HCT116 (cell line): ENCODE data around the gene STXBP5L.

Experiments
- CEBPB ChIP-seq: IDR thresholded peaks from 2 replicates; pipeline ENCODE4 v1.6.1; 2012; ENCODE audit warnings: low read depth
- CTCF ChIP-seq, 3 experiments: fragments of 200-600 bp in 1 of 3; sonication (generic) in 1 of 3; IDR thresholded peaks in 2 of 3; conservative IDR thresholded peaks in 1 of 3; 2 replicates each; pipeline ENCODE4 v1.5.1; 2012 to 2017; ENCODE audit warnings: low read depth in 2 of 3, low read length in 2 of 3, antibody characterized with exemption in 1 of 3, borderline replicate concordance in 1 of 3, control low read depth in 1 of 3, mild to moderate bottlenecking in 1 of 3, mixed read lengths in 1 of 3, mixed run types in 1 of 3, moderate library complexity in 1 of 3; ENCODE audit not compliant: insufficient read depth in 1 of 3
- EZH2 ChIP-seq: fragments of 200-600 bp; sonication (generic); IDR thresholded peaks from 2 replicates; pipeline ENCODE4 v1.6.1; 2017; ENCODE audit warnings: antibody characterized with exemption, mixed run types
- JUND ChIP-seq: IDR thresholded peaks from 2 replicates; pipeline ENCODE4 v1.6.1; 2012
- POLR2A ChIP-seq: IDR thresholded peaks from 2 replicates; pipeline ENCODE4 v1.7.0; 2011; ENCODE audit warnings: borderline replicate concordance; ENCODE audit not compliant: insufficient read depth, insufficient read length; ENCODE audit errors: extremely low read depth
- SP1 ChIP-seq: IDR thresholded peaks from 2 replicates; pipeline ENCODE4 v1.6.1; 2012; ENCODE audit warnings: low read depth
- YY1 ChIP-seq: IDR thresholded peaks from 2 replicates; pipeline ENCODE4 v1.6.1; 2011; ENCODE audit warnings: low read length, low read depth, moderate library complexity, mild to moderate bottlenecking; ENCODE audit not compliant: insufficient replicate concordance; ENCODE audit errors: extremely low read depth

GRCh38 chr3:120903221-120903620, 4.8 kb upstream of the STXBP5L start:
- TF ChIP-seq SP1 = no peak
- TF ChIP-seq CTCF (IDR thresholded peaks at IDR 0.05 in 2 of 3, conservative IDR thresholded peaks at IDR 0.05 in 1 of 3; ENCODE audit: borderline replicate concordance in 1 of 3, insufficient read depth in 1 of 3, low read depth in 2 of 3, low read length in 2 of 3) = no peak
- TF ChIP-seq YY1 = no peak
- no peak for TF ChIP-seq CEBPB
- no peak for TF ChIP-seq POLR2A
- TF ChIP-seq JUND = no peak
- TF ChIP-seq EZH2 = no peak
